Measurements from ENCODE around the gene VMAC.
"Not testable (repeated sequence)": the region's sequence is repeated elsewhere in the genome, so short reads cannot be mapped to it uniquely, and the experiment has no call there.

VMAC gene, protein sequence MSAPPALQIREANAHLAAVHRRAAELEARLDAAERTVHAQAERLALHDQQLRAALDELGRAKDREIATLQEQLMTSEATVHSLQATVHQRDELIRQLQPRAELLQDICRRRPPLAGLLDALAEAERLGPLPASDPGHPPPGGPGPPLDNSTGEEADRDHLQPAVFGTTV

DNA sequence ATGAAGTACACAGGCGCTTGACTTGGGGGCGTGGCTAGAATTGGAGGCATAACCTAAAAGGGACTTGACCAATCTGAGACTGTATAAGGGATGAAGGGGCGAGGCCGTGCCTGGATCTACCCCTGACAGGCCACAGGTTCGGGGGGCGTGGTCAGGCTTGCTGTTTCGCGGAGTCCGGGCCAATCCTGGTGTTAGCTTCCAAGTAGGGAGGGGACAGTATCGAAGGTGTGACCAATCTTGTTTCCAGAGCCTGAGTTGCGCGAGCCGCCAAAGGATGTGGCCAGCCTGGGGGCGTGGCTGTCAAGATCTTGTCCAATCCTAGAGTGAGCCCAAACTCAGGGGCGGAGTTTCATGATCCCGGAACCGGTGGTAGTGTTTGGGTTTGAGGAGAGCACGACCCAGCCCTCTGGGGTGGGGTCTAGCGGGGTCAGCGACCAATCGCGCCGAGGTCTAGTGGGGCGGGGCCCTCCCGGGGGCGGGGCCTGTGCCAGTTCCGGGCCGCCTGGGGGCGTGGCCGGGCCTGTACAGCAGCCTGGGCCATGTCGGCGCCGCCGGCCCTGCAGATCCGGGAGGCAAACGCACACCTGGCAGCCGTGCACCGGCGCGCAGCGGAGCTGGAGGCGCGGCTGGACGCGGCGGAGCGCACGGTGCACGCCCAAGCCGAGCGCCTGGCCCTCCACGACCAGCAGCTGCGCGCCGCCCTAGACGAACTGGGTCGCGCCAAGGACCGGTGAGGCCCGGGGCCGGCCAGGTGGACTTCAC lies at the start of gene VMAC:
TSS of gene VMAC (plus strand) at position 521 of the 762 bp plus-strand sequence. CDS start at position 540, 19 bp downstream.
- peak; percentile 97 to 99 (median 98) for DNase-seq (ENCODE audit: low read depth in 2 of 3, low spot score in 2 of 3)

DNA sequence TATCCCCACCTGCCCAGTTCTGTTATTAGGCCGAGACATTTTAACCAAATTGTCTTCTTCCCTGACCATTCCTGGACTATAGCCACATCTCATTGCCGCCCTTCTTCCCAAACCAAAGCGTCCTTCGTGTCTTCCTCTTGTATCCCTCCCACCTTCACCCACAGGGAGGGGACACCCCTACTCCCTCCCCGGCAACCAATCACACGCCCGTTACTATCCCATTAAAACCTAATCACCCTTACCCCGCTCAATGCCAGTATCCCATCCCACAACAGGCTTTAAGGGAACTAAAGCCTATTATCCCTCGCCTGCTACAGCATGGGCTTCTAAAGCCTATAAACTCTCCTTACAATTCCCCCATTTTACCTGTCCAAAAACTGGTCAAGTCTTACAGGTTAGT lies 49.5 kb upstream of the VMAC start:
- DNase-seq (ENCODE audit: low read depth in 2 of 3, low spot score in 2 of 3) = not testable (repeated sequence)

DNA sequence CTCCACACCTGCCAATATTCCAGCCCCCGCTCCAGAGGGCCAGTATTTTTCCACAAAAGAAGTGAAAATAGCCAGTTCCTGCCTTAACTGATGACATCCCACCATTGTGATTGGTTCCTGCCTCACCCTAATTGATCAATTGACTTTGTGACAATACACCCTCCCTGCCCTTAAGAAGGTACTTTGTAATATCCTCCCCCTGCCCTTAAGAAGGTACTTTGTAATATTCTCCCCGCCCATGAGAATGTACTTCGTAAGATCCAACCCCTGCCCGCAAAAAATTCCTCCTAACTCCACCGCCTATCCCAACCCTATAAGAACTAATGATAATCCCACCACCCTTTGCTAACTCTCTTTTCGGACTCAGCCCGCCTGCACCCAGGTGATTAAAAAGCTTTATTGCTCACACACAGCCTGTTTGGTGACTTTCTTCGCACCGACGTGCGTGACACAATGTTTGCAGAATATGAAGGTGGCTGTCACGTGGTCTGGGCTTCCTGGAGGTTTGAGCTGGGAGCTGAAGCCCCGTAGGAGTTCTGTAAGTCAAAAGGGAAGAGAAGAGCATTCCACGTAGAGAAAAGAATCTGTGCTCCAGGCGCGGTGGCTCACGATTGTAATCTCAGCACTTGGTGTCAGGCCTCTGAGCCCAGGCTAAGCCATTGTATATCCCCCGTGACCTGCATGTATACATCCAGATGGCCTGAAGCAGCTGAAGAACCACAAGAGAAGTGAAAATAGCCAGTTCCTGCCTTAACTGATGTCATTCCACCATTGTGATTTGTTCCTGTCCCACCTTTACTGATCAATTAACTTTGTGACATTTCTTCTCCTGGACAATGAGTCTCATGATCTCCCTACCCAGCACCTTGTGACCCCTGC lies 47.2 kb upstream of the VMAC start:
- no peak for DNase-seq (ENCODE audit: low read depth in 2 of 3, low spot score in 2 of 3)

GRCh38 chr19:5863030-5863665 lies 41.5 kb upstream of the VMAC start:
- DNase-seq (ENCODE audit: low read depth in 2 of 3, low spot score in 2 of 3) = no peak

- no peak for DNase-seq (ENCODE audit: low read depth in 2 of 3, low spot score in 2 of 3)
Observed at GRCh38 chr19:5864013-5864720, 40.5 kb upstream of the VMAC start.

DNA sequence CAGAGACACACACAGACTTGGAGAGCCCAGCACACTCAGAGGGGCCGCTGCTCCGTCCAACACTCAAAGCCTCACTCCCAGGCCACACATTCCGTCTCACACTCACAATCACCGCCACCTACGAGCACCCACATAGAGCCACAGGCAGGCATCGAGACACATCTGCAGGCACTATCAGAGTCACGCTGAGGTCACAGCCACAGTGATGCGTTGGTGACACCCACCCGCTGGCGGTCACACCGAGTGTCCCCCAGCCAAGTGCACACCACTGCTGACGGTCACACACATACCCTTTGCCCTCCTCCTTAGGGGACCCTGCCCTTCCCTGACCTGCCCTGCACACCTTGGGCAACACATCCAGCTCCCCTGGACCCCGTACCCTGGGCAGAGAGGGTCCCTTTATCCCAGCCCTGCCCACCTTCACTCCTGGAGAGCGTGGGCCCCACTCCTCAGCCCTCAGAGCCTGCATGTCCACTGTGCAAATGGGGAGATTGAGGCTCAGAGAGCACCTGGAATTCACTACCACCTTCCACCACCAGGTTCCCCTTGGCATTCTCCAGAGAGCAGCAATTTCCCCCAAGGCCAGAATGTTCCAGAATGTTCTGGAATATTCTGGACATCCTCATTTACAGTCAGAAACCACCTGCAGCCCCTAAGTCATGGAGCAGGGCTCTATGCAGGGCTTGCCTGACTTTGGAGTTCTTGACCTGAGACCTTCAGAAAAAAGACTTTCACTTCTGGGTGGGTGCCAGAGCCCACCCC lies 39.8 kb upstream of the VMAC start:
- DNase-seq (ENCODE audit: low read depth in 2 of 3, low spot score in 2 of 3) = no peak

DNA sequence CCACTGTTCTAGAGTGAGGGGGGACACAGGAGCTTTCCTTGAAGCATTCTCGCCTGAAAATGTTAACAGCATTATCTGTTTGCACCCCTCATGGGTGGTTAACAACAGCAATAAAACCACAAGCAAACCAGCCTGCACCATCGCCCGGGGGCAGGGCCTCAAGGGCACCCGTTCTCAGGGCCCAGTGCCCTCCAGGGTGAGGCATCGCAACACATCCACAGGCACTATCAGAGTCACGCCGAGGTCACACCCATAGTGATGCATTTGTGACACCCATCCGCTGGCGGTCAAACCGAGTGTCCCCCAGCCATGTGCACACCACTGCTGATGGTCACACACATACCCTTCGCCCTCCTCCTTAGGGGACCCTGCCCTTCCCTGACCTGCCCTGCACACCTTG lies 38.9 kb upstream of the VMAC start:
- DNase-seq (ENCODE audit: low read depth in 2 of 3, low spot score in 2 of 3) = no peak

GRCh38 chr19:5867201-5868136 lies 37.2 kb upstream of the VMAC start:
- no peak for DNase-seq (ENCODE audit: low read depth in 2 of 3, low spot score in 2 of 3)

GRCh38 chr19:5870986-5871394 lies 33.7 kb upstream of the VMAC start:
- DNase-seq (ENCODE audit: low read depth in 2 of 3, low spot score in 2 of 3) = no peak

GRCh38 chr19:5873617-5874199 lies 31.0 kb upstream of the VMAC start:
- no peak for DNase-seq (ENCODE audit: low read depth in 2 of 3, low spot score in 2 of 3)

DNA sequence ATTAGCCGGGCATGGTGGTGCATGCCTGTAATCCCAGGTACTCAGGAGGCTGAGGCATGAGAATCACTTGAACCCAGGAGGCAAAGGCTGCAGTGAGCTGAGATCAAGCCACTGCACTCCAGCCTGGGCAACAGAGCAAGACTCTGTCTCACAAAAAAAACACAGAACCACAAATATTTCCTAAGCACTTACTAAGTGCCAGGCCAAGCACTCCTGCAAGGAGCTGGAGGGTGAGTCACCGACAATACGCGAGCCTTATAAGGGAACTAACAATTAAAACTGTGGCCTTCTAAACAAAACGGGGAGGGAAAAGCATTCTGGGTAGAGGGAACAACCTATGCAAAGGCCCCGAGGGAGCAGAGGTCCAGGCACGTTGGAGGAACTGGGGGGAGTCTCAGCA lies 30.2 kb upstream of the VMAC start:
- DNase-seq (ENCODE audit: low read depth in 2 of 3, low spot score in 2 of 3) = not testable (repeated sequence)

- no peak for DNase-seq (ENCODE audit: low read depth in 2 of 3, low spot score in 2 of 3)
Observed at GRCh38 chr19:5877427-5877826, 27.2 kb upstream of the VMAC start.

DNA sequence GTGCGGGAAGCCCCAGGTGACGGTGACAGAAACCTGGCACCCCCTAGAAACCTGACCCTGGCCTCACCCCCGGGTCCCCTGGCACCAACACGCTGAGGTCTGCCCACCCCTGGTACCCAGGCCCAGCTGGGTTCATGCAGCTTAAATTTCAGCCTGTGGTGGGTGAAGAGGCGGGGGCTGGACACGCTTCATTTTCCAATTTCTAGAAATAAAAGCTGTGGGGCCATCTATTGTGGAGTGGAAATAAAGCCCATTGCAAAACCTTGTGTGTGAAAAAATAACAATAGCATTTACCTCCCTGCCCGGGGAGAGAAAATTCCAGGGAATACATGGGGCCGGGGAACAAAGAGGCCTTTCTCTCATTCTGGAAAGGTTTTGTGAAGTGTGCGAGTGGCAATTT lies 26.8 kb upstream of the VMAC start:
- no peak for DNase-seq (ENCODE audit: low read depth in 2 of 3, low spot score in 2 of 3)

DNA sequence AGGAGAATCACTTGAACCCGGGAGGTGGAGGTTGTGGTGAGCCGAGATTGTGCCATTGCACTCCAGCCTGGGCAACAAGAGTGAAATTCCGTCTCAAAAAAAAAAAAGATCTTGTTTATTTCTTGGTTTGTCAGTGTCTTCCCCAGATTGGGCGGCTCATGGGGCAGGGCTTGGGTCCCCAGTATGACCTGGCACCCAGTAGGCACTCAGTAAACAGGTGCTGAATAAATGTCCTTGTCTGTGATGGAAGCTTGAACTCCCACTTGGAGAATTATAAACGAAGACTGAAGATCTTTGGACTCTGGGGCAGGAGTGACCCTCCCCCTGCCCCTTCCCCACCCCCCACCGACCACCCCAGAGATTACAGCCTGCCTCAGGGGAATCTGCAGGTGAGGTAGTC lies 24.5 kb upstream of the VMAC start:
- no peak for DNase-seq (ENCODE audit: low read depth in 2 of 3, low spot score in 2 of 3)

- no peak for DNase-seq (ENCODE audit: low read depth in 2 of 3, low spot score in 2 of 3)
Observed at GRCh38 chr19:5880604-5881078, 24.0 kb upstream of the VMAC start.

GRCh38 chr19:5881543-5882299 lies 23.0 kb upstream of the VMAC start:
- DNase-seq (ENCODE audit: low read depth in 2 of 3, low spot score in 2 of 3) = no peak

DNA sequence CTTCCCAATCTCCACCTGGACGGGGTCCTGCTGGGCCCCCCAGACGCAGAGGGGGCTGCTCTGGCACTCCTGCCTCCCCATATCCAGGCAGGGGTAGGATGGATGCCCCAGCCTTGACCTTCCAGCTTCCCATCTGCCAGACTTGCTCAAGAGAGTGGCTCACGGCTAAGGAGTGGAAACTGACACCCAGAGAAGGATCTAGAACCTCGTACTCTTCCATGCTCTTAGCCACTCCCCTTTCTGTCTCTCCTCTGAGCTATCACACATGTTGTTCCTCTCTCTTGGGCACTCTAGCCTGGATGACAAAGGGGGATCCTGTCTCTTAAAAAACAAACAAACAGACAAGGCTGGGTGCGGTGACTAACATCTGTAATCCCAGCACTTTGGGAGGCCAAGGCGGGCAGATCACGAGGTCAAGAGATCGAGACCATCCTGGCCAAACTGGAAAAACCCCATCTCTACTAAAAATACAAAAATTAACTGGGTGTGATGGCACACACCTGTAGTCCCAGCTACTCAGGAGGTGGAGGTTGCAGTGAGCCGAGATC lies 22.2 kb upstream of the VMAC start:
- no peak for DNase-seq (ENCODE audit: low read depth in 2 of 3, low spot score in 2 of 3)

All from activated CD8-positive, alpha-beta memory T cell treated with anti-CD3 and anti-CD28 coated beads for 48 hours (primary cell).